Neural cell (in vitro differentiated cells): ENCODE data around the gene PRG2. TPM values are rescaled to one million over a fixed set of nuclear protein-coding genes. Genes with fewer than 3 reads are reported as not detected.

Experiments used
- H2AFZ ChIP-seq: fragments of 200-600, 300-800 bp; sonication (generic), shearing (Covaris generic); 2 replicates; pipeline ENCODE4 v1.6.0; 2014; ENCODE audit warnings: low read depth, mild to moderate bottlenecking, antibody characterized with exemption, low read length, moderate library complexity
- H3F3A ChIP-seq: fragments of 200-600 bp; shearing (Covaris generic); 2 replicates; pipeline ENCODE4 v1.6.1; 2016; ENCODE audit warnings: mild to moderate bottlenecking, moderate library complexity, mixed read lengths, antibody characterized with exemption, low read length; ENCODE audit not compliant: insufficient read depth, poor library complexity, severe bottlenecking
- H3K27ac ChIP-seq: fragments of 200-600, 300-800 bp; sonication (generic), shearing (Covaris generic); 2 replicates; pipeline ENCODE4 v1.5.1; 2014; ENCODE audit warnings: mild to moderate bottlenecking, low read length, moderate library complexity
- H3K27me3 ChIP-seq: fragments of 300-800, 200-600 bp; sonication (generic), shearing (Covaris generic); 2 replicates; pipeline ENCODE4 v1.6.0; 2014; ENCODE audit warnings: mild to moderate bottlenecking, low read depth, low read length, moderate library complexity; ENCODE audit not compliant: insufficient read depth
- H3K36me3 ChIP-seq: fragments of 300-800, 200-600 bp; sonication (generic), shearing (Covaris generic); 2 replicates; pipeline ENCODE4 v1.5.1; 2014; ENCODE audit warnings: mild to moderate bottlenecking, antibody characterized with exemption, low read length, moderate library complexity; ENCODE audit not compliant: insufficient read depth
- H3K4me2 ChIP-seq: fragments of 300-800, 200-600 bp; sonication (generic), shearing (Covaris generic); 2 replicates; pipeline ENCODE4 v1.6.0; 2014; ENCODE audit warnings: mild to moderate bottlenecking, low read length
- H3K4me3 ChIP-seq: fragments of 300-800, 200-600 bp; sonication (generic), shearing (Covaris generic); 2 replicates; pipeline ENCODE4 v1.5.1; 2014; ENCODE audit warnings: mild to moderate bottlenecking, low read length, moderate library complexity
- H3K79me2 ChIP-seq: fragments of 200-600 bp; shearing (Covaris generic); replicated peaks from 2 replicates; pipeline ENCODE4 v1.6.0; 2014; ENCODE audit warnings: mild to moderate bottlenecking, low read length, moderate library complexity; ENCODE audit not compliant: insufficient read depth
- H3K9ac ChIP-seq: fragments of 300-800, 200-600 bp; sonication (generic), shearing (Covaris generic); 2 replicates; pipeline ENCODE4 v1.6.1; 2016; ENCODE audit warnings: mild to moderate bottlenecking, low read length, mixed read lengths
- H3K9me2 ChIP-seq: fragments of 200-600 bp; shearing (Covaris generic); 2 replicates; pipeline ENCODE4 v1.6.1; 2016; ENCODE audit warnings: mild to moderate bottlenecking, low read length, mixed read lengths; ENCODE audit not compliant: insufficient read depth
- H3K9me3 ChIP-seq: fragments of 200-600, 300-800 bp; sonication (generic), shearing (Covaris generic); 2 replicates; pipeline ENCODE4 v1.6.1; 2016; ENCODE audit warnings: mild to moderate bottlenecking, mixed run types, low read length, moderate library complexity, mixed read lengths
- H4K20me1 ChIP-seq: fragments of 200-600 bp; shearing (Covaris generic); 2 replicates; pipeline ENCODE4 v1.6.1; 2016; ENCODE audit warnings: mild to moderate bottlenecking, mixed run types; ENCODE audit not compliant: insufficient read depth
- EP300 ChIP-seq: fragments of 450-650 bp; conservative IDR thresholded peaks from 2 replicates; pipeline ENCODE4 v1.6.1; 2014; ENCODE audit warnings: antibody characterized with exemption, mild to moderate bottlenecking, moderate library complexity; ENCODE audit not compliant: poor library complexity, severe bottlenecking
- EZH2 ChIP-seq: fragments of 200-600, 300-800 bp; shearing (Covaris generic), sonication (generic); IDR thresholded peaks from 2 replicates; pipeline ENCODE4 v1.6.1; 2014; ENCODE audit warnings: antibody characterized with exemption, low read length, borderline replicate concordance, mild to moderate bottlenecking; ENCODE audit not compliant: insufficient read depth, poor library complexity, severe bottlenecking
- MXI1 ChIP-seq: fragments of 450-650 bp; conservative IDR thresholded peaks from 2 replicates; pipeline ENCODE4 v1.6.1; 2014; ENCODE audit warnings: antibody characterized with exemption, mild to moderate bottlenecking; ENCODE audit not compliant: poor library complexity, severe bottlenecking
- POLR2AphosphoS5 ChIP-seq: IDR thresholded peaks from 2 replicates; pipeline ENCODE4 v1.6.1; 2012
- RAD21 ChIP-seq: fragments of 450-650 bp; conservative IDR thresholded peaks from 2 replicates; pipeline ENCODE4 v1.6.1; 2014; ENCODE audit warnings: antibody characterized with exemption, mild to moderate bottlenecking, moderate library complexity
- SMC3 ChIP-seq: fragments of 450-650 bp; conservative IDR thresholded peaks from 2 replicates; pipeline ENCODE4 v1.6.1; 2014; ENCODE audit warnings: antibody characterized with exemption, mild to moderate bottlenecking, moderate library complexity; ENCODE audit not compliant: poor library complexity
- TAF1 ChIP-seq: IDR thresholded peaks from 2 replicates; pipeline ENCODE4 v1.6.1; 2012; ENCODE audit warnings: low read depth
- polyA plus RNA-seq: library from polyadenylated mRNA; depleted of rRNA; stranded (reverse); fragments of >200 nt; gene quantifications from 2 replicates; pipeline ENCODE4 v1.2.3, GENCODE V29; 2014
- TF ChIP-seq, protein P1 (sequence below): fragments of 450-650 bp; IDR thresholded peaks from 2 replicates; pipeline ENCODE4 v1.5.1; 2014; ENCODE audit warnings: antibody characterized with exemption, mild to moderate bottlenecking, moderate library complexity; ENCODE audit not compliant: poor library complexity, severe bottlenecking
- TF ChIP-seq, protein P2 (sequence below): IDR thresholded peaks from 2 replicates; pipeline ENCODE4 v1.6.1; 2012; ENCODE audit warnings: borderline replicate concordance

The PRG2 gene
- polyA plus RNA-seq, 1 donor from 2014 or later: not detected

DNA sequence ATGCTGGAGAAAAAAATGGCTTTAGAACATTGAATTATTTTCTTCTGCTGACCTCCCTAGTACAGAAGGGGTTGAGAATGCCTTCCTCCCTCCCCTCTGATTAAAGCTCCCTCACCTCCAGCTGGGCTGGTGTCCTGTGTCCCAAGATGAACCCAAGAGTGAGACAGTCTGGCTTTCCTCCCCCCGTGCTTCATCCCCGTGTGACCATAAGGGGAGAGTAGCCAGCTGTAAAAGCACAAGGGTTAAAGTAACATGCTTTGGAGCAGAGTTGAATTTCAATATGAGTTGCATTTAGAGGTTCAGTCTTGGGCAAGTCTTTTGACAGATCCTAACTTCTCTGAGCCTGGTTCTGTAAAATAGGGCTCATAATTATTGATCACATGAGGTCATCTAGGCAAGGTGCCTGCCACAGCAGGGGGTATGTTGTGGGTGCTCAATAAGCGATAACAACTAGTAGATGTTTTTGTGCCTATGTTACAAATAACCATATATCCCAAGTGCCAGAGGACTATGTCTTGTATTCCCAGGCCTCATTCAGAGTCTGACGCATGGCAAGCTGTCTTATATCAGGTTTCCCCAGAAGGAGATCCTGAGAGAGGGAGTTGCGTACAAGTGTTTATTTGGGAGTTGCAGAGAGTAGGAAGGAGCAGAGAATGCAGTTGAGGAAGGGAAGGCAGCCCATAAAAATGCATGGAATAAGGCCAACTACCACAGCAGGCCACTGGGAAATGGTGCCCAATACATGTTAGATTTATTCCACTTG, 4.1 kb downstream of the PRG2 start:
- Histone ChIP-seq H3K36me3 (no peaks in the 10 kb centered on the region), H3K9me3 (no peaks in the 10 kb centered on the region), H3K79me2 (no peaks in the 10 kb centered on the region), H3K4me3 (no peak overlapping the region), H3K27me3 (no peaks in the 10 kb centered on the region), H3K9me2 (no peaks in the 10 kb centered on the region), H3K9ac (no peak overlapping the region), H2AFZ (no peak overlapping the region), H3K4me2 (no peak overlapping the region), H3F3A (no peaks in the 10 kb centered on the region), H3K27ac (no peak overlapping the region), H4K20me1 (no peaks in the 10 kb centered on the region)
- no peak for TF ChIP-seq EP300
- TF ChIP-seq RAD21: no peak
- no peak for TF ChIP-seq MXI1
- TF ChIP-seq SMC3: no peak
- no peak for TF ChIP-seq POLR2AphosphoS5
- no peak for TF ChIP-seq EZH2
- TF ChIP-seq, protein P1, sequence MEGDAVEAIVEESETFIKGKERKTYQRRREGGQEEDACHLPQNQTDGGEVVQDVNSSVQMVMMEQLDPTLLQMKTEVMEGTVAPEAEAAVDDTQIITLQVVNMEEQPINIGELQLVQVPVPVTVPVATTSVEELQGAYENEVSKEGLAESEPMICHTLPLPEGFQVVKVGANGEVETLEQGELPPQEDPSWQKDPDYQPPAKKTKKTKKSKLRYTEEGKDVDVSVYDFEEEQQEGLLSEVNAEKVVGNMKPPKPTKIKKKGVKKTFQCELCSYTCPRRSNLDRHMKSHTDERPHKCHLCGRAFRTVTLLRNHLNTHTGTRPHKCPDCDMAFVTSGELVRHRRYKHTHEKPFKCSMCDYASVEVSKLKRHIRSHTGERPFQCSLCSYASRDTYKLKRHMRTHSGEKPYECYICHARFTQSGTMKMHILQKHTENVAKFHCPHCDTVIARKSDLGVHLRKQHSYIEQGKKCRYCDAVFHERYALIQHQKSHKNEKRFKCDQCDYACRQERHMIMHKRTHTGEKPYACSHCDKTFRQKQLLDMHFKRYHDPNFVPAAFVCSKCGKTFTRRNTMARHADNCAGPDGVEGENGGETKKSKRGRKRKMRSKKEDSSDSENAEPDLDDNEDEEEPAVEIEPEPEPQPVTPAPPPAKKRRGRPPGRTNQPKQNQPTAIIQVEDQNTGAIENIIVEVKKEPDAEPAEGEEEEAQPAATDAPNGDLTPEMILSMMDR: no peak
- no peak for TF ChIP-seq TAF1
- TF ChIP-seq, protein P2, sequence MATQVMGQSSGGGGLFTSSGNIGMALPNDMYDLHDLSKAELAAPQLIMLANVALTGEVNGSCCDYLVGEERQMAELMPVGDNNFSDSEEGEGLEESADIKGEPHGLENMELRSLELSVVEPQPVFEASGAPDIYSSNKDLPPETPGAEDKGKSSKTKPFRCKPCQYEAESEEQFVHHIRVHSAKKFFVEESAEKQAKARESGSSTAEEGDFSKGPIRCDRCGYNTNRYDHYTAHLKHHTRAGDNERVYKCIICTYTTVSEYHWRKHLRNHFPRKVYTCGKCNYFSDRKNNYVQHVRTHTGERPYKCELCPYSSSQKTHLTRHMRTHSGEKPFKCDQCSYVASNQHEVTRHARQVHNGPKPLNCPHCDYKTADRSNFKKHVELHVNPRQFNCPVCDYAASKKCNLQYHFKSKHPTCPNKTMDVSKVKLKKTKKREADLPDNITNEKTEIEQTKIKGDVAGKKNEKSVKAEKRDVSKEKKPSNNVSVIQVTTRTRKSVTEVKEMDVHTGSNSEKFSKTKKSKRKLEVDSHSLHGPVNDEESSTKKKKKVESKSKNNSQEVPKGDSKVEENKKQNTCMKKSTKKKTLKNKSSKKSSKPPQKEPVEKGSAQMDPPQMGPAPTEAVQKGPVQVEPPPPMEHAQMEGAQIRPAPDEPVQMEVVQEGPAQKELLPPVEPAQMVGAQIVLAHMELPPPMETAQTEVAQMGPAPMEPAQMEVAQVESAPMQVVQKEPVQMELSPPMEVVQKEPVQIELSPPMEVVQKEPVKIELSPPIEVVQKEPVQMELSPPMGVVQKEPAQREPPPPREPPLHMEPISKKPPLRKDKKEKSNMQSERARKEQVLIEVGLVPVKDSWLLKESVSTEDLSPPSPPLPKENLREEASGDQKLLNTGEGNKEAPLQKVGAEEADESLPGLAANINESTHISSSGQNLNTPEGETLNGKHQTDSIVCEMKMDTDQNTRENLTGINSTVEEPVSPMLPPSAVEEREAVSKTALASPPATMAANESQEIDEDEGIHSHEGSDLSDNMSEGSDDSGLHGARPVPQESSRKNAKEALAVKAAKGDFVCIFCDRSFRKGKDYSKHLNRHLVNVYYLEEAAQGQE: no peak

DNA sequence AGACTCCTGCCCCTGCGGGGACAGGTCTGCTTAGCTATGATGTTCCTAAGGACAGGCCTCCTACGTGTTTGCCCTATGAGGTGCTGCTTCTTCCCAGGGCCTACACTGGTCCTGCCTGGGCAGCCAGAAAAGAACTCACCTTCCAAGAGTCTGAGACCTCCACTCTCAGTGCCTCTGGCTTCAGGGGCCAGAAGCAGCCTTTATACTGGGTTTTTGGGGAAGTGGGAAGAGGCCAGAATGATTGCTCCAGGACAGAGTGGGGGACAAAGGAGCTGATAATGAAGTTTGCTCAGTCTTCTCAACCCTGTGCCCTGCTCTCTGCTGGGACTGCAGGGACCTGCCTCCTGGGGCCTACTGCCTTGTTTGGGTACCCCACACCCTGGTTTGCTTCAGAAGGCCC, 9.5 kb downstream of the PRG2 start, which contains the start of gene PRG3:
TSS of gene PRG3 (minus strand) at position 176 of the 400 bp plus-strand sequence. CDS start 442 bp downstream, outside the sequence.
- Histone ChIP-seq H4K20me1 (no peaks in the 10 kb centered on the region), H3K4me3 (no peak within 1 kb of the TSS), H3K36me3 (no peaks in the 10 kb centered on the region), H3F3A (no peaks in the 10 kb centered on the region), H3K4me2 (no peak within 1 kb of the TSS), H3K9me3 (no peaks in the 10 kb centered on the region), H3K27ac (no peak within 1 kb of the TSS), H3K79me2 (no peaks in the 10 kb centered on the region), H3K9me2 (no peaks in the 10 kb centered on the region), H3K27me3 (no peaks in the 10 kb centered on the region), H2AFZ (no peak within 1 kb of the TSS), H3K9ac (no peak within 1 kb of the TSS)
- TF ChIP-seq TAF1 (no peak), EZH2 (no peak), EP300 (no peak), SMC3 (no peak), RAD21 (no peak), MXI1 (no peak), POLR2AphosphoS5 (no peak)
- TF ChIP-seq, protein P1: no peak
- TF ChIP-seq, protein P2: no peak
